CD4-positive, alpha-beta T cell treated with Interleukin-4 for 1 hour (primary cell): ENCODE data around the gene GCNT4.

Source experiments
- DNase-seq, 2 donors: peaks; one replicate each; pipeline ENCODE4 v3.0.0-alpha.2; 2020 to 2022

Gene GCNT4

GRCh38 chr5:75010838-75011237, 41.5 kb downstream of the GCNT4 start:
- DNase-seq, result no peak

DNA sequence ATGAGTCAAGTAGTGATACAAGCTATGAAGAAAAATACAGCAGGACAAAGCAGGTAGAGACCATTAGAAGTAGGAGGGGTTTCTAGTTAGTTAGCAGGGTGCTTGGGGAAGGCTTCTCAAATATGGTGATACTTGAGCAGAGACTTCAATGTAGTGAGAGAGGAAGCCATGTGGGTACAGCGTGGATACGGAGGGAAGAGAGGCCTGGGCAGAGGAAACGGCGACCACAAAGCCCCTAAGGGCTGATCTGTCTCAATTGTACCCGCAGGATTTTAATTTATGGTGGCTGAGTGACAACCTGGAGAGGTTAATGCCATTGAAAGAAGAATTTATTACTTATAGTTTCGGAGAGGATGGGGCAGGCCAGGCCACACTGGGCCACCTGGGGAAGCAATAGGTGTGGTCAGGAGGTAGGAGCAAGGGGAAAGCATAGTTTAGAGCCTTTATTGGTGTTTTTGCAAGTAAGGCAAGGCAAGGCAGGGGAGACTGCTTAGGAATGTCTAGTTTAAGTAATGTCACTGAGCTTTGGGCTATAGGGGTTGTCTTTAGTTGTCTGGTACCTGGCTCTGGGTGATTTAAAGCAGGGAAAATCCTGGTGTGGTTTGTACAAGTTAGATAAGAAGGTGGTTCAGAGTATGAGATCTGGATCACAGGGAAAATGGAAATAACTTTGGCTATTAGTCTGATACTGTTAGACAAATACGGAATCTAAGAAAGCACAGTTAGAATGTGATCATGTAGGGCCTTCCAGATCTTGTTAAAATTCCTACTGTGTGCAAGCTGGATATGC, 42.6 kb downstream of the GCNT4 start:
- no peak for DNase-seq

- DNase-seq, result no peak
Observed at GRCh38 chr5:75006865-75007822, 45.2 kb downstream of the GCNT4 start.

GRCh38 chr5:75005561-75005960, 46.8 kb downstream of the GCNT4 start:
- DNase-seq, result no peak
